Stimulated activated naive CD8-positive, alpha-beta T cell treated with anti-CD3 and anti-CD28 coated beads, Interleukin-15, amount 100 ng/mL, for 72 hours (primary cell): Measurements from ENCODE around the gene PITRM1.
"Not testable (repeated sequence)": the region's sequence is repeated elsewhere in the genome, so short reads cannot be mapped to it uniquely, and the experiment has no call there.

ENCODE experiments used
- ATAC-seq: fragments of 150-1000 bp; cut with Tn5 transposase; 2 replicates; pipeline ENCODE4 v1.10.0; 2021; ENCODE audit warnings: mild to moderate bottlenecking, moderate library complexity
- DNase-seq, 2 donors: peaks; one replicate each; pipeline ENCODE4 v3.0.0; 2021 to 2022
- H3K27ac Mint-ChIP-seq, 2 donors: one replicate each; pipeline ENCODE4 v1.8.0; 2022; ENCODE audit warnings: mild to moderate bottlenecking in 2 of 2, mixed read lengths in 2 of 2, moderate library complexity in 2 of 2
- H3K27me3 Mint-ChIP-seq: one replicate; pipeline ENCODE4 v1.8.0; 2022; ENCODE audit warnings: mixed read lengths
- H3K4me1 Mint-ChIP-seq: one replicate; pipeline ENCODE4 v1.8.0; 2022; ENCODE audit warnings: mild to moderate bottlenecking, mixed read lengths
- H3K4me3 Mint-ChIP-seq, 2 donors: one replicate each; pipeline ENCODE4 v1.8.0; 2022; ENCODE audit warnings: mild to moderate bottlenecking in 2 of 2, mixed read lengths in 2 of 2, moderate library complexity in 1 of 2
- H3K9me3 Mint-ChIP-seq, 2 donors: one replicate each; pipeline ENCODE4 v1.8.0; 2022; ENCODE audit warnings: mixed read lengths in 2 of 2

PITRM1 gene

GRCh38 chr10:3172446-3173170, at the start of gene PITRM1:
Gene PITRM1, minus strand, starts transcription at chr10:3172782. Its CDS starts 10 bp downstream, at chr10:3172772.
- H3K4me3 Mint-ChIP-seq, result peak within 1 kb of the TSS; percentile 89 to 93
- peak; percentile 97 for ATAC-seq

GRCh38 chr10:3222068-3222467, 49.5 kb upstream of the PITRM1 start:
- ATAC-seq (no peak), DNase-seq (no peak)
- Mint-ChIP-seq H3K4me3 (no peak overlapping the region), H3K27me3 (no peaks in the 10 kb centered on the region), H3K27ac (no peak overlapping the region), H3K4me1 (peaks cover 9% of the 10 kb centered on the region), H3K9me3 (peaks cover 10% of the 10 kb centered on the region in 2 donors)

More at GRCh38 chr10:3172446-3173170, at the start of gene PITRM1:
- H3K27ac Mint-ChIP-seq, result peak within 1 kb of the TSS; percentile 93 to 94
- peak; percentile 98 to 99 for DNase-seq
- peaks cover 24% of the 10 kb centered on the region for H3K4me1 Mint-ChIP-seq
- H3K9me3 Mint-ChIP-seq, result no peaks in the 10 kb centered on the region
- H3K27me3 Mint-ChIP-seq, result no peaks in the 10 kb centered on the region

GRCh38 chr10:3221601-3222000, 49.0 kb upstream of the PITRM1 start:
- H3K4me3 Mint-ChIP-seq, DNase-seq, H3K27me3 Mint-ChIP-seq, ATAC-seq, H3K4me1 Mint-ChIP-seq, H3K27ac Mint-ChIP-seq: not testable (repeated sequence)
- peaks cover 10% of the 10 kb centered on the region in 2 donors for H3K9me3 Mint-ChIP-seq

GRCh38 chr10:3220853-3221252, 48.3 kb upstream of the PITRM1 start:
- Mint-ChIP-seq H3K27me3 (peaks cover 8% of the 10 kb centered on the region), H3K4me1 (peaks cover 9% of the 10 kb centered on the region), H3K4me3 (no peak overlapping the region), H3K27ac (no peak overlapping the region), H3K9me3 (peaks cover 10% of the 10 kb centered on the region in 2 donors)
- no peak for ATAC-seq
- DNase-seq, result no peak

- not testable (repeated sequence) for H3K4me3 Mint-ChIP-seq, H3K27ac Mint-ChIP-seq
Measured at GRCh38 chr10:3219021-3219628, 46.5 kb upstream of the PITRM1 start.

GRCh38 chr10:3217853-3218252, 45.3 kb upstream of the PITRM1 start:
- Mint-ChIP-seq H3K27ac (no peak overlapping the region), H3K9me3 (peaks cover 10% of the 10 kb centered on the region in 2 donors), H3K4me3 (no peak overlapping the region), H3K4me1 (peaks cover 9% of the 10 kb centered on the region), H3K27me3 (peaks cover 8% of the 10 kb centered on the region)
- DNase-seq (no peak), ATAC-seq (no peak)

More at GRCh38 chr10:3219021-3219628, 46.5 kb upstream of the PITRM1 start:
- H3K27me3 Mint-ChIP-seq, DNase-seq, H3K4me1 Mint-ChIP-seq, ATAC-seq: not testable (repeated sequence)
- H3K9me3 Mint-ChIP-seq, result peaks cover 10% of the 10 kb centered on the region in 2 donors

GRCh38 chr10:3217301-3217700, 44.7 kb upstream of the PITRM1 start:
- H3K4me3 Mint-ChIP-seq, result no peak overlapping the region
- DNase-seq, result no peak
- peaks cover 8% of the 10 kb centered on the region for H3K27me3 Mint-ChIP-seq
- no peak overlapping the region for H3K27ac Mint-ChIP-seq
- peaks cover 10% of the 10 kb centered on the region in 2 donors for H3K9me3 Mint-ChIP-seq
- peaks cover 9% of the 10 kb centered on the region for H3K4me1 Mint-ChIP-seq
- no peak for ATAC-seq

- Mint-ChIP-seq H3K4me3 (no peak overlapping the region), H3K27ac (no peak overlapping the region), H3K4me1 (no peaks in the 10 kb centered on the region), H3K9me3 (peaks cover 10% of the 10 kb centered on the region in 2 donors), H3K27me3 (peaks cover 11% of the 10 kb centered on the region)
- ATAC-seq (no peak), DNase-seq (no peak)
Measured at GRCh38 chr10:3215153-3215775, 42.7 kb upstream of the PITRM1 start.

- no peak for DNase-seq
- no peak overlapping the region for H3K4me3 Mint-ChIP-seq
- no peaks in the 10 kb centered on the region for H3K4me1 Mint-ChIP-seq
- no peak overlapping the region for H3K27ac Mint-ChIP-seq
- H3K9me3 Mint-ChIP-seq, result peaks cover 4 to 5% of the 10 kb centered on the region in 2 donors
- ATAC-seq, result no peak
- H3K27me3 Mint-ChIP-seq, result peaks cover 23% of the 10 kb centered on the region
Measured at GRCh38 chr10:3213758-3214515, 41.4 kb upstream of the PITRM1 start.

- Mint-ChIP-seq H3K4me3 (no peak overlapping the region), H3K27ac (no peak overlapping the region), H3K27me3 (peaks cover 30% of the 10 kb centered on the region), H3K4me1 (no peaks in the 10 kb centered on the region), H3K9me3 (no peaks in the 10 kb centered on the region)
- DNase-seq (no peak), ATAC-seq (no peak)
Measured at GRCh38 chr10:3213208-3213607, 40.6 kb upstream of the PITRM1 start.

GRCh38 chr10:3210251-3210877, 37.8 kb upstream of the PITRM1 start:
- Mint-ChIP-seq H3K4me3 (no peak overlapping the region), H3K9me3 (no peaks in the 10 kb centered on the region), H3K4me1 (no peaks in the 10 kb centered on the region), H3K27ac (no peak overlapping the region), H3K27me3 (peaks cover 51% of the 10 kb centered on the region)
- ATAC-seq (no peak), DNase-seq (no peak)

GRCh38 chr10:3208481-3209406, 36.2 kb upstream of the PITRM1 start:
- Mint-ChIP-seq H3K9me3 (no peaks in the 10 kb centered on the region), H3K4me1 (no peaks in the 10 kb centered on the region), H3K27ac (no peak overlapping the region), H3K4me3 (no peak overlapping the region), H3K27me3 (peaks cover 55% of the 10 kb centered on the region)
- DNase-seq (no peak), ATAC-seq (no peak)

GRCh38 chr10:3207351-3207750, 34.8 kb upstream of the PITRM1 start:
- no peaks in the 10 kb centered on the region for H3K9me3 Mint-ChIP-seq
- H3K27ac Mint-ChIP-seq, result no peak overlapping the region
- no peaks in the 10 kb centered on the region for H3K4me1 Mint-ChIP-seq
- peaks cover 69% of the 10 kb centered on the region for H3K27me3 Mint-ChIP-seq
- no peak overlapping the region for H3K4me3 Mint-ChIP-seq
- DNase-seq (no peak), ATAC-seq (no peak)

GRCh38 chr10:3206511-3207157, 34.1 kb upstream of the PITRM1 start:
- no peak for DNase-seq
- Mint-ChIP-seq H3K9me3 (no peaks in the 10 kb centered on the region), H3K27ac (no peak overlapping the region), H3K4me1 (no peaks in the 10 kb centered on the region), H3K4me3 (no peak overlapping the region), H3K27me3 (peaks cover 76% of the 10 kb centered on the region)
- no peak for ATAC-seq
